ENCODE measurements around the gene NSMCE1. TPM values are rescaled to one million over a fixed set of nuclear protein-coding genes. Genes with fewer than 3 reads are reported as not detected.

The NSMCE1 gene
- total RNA-seq, 4 donors from 2014 or later = 6.2 to 90.8 (median 27.2) TPM

- in situ Hi-C loops (cut with MboI; ENCODE audit: low pct_ligation_motif_present in 1 of 4, low pct_unique_long_range_greater_than_20kb in 1 of 4, low sequenced_read_pairs in 3 of 4) = no loop called here
- Histone ChIP-seq H3K4me3 (no peak overlapping the region), H3K27me3 (no peaks in the 10 kb centered on the region), H3K4me1 (peaks cover 0 to 13% (median 0%) of the 10 kb centered on the region in 4 donors), H3K36me3 (no peaks in the 10 kb centered on the region), H3K9me3 (no peaks in the 10 kb centered on the region), H3K27ac (no peak overlapping the region)
- 75% methylated on average over 6 of the region's 6 CpGs; no CpG with 5 or more reads in 1 of the 2 donors for WGBS, 2 donors (ENCODE audit: low coverage in 1 of 2)
- intact Hi-C loops (cut with DNase I; ENCODE audit: low total_unique reads) = no loop called here
- DNase-seq = no peak
- TF ChIP-seq POLR2A (IDR thresholded peaks at IDR 0.05) (no peak), POLR2AphosphoS5 (IDR thresholded peaks at IDR 0.05) (no peak), EP300 (IDR thresholded peaks at IDR 0.05; ENCODE audit: low read depth) (no peak)
- TF ChIP-seq, protein P1, sequence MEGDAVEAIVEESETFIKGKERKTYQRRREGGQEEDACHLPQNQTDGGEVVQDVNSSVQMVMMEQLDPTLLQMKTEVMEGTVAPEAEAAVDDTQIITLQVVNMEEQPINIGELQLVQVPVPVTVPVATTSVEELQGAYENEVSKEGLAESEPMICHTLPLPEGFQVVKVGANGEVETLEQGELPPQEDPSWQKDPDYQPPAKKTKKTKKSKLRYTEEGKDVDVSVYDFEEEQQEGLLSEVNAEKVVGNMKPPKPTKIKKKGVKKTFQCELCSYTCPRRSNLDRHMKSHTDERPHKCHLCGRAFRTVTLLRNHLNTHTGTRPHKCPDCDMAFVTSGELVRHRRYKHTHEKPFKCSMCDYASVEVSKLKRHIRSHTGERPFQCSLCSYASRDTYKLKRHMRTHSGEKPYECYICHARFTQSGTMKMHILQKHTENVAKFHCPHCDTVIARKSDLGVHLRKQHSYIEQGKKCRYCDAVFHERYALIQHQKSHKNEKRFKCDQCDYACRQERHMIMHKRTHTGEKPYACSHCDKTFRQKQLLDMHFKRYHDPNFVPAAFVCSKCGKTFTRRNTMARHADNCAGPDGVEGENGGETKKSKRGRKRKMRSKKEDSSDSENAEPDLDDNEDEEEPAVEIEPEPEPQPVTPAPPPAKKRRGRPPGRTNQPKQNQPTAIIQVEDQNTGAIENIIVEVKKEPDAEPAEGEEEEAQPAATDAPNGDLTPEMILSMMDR (IDR thresholded peaks at IDR 0.05) = no peak
These were observed 73.4 kb downstream of the NSMCE1 start for GRCh38 chr16:27195076-27195741.

DNA sequence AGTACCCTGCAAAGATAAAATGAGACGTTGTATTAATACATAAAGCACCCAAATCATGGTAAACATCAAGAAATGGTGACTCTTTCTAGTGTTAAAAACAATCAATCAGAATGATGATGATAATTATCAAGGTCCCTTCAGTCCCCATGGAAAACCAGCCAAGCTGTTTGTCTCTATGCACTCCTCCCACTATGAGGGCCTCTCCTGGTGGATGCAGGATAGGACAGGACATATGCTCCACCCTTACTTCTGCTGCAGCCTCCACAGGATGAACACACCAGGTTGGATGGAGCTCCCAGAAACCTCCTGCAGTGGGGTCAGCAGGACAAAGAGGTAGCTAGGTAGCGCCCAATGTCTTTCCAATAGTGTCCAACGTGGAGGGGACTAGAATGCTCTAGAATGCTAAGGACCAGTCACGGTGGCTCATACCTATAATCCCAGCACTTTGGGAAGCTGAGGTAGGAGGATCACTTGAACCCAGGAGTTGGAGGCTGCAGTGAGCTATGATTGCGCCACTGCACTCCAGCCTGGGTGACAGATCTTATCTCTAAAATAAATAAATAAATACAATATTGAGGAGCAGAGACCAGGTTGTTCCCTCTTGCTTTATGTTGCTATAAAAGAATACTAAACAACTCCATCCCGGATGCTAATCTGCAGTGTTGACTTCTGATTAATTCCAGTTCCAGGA is 75.1 kb downstream of the NSMCE1 start:
- no peak for DNase-seq
- Histone ChIP-seq H3K27ac (no peak overlapping the region), H3K27me3 (no peaks in the 10 kb centered on the region), H3K9me3 (no peaks in the 10 kb centered on the region), H3K36me3 (no peaks in the 10 kb centered on the region), H3K4me1 (peaks cover 0 to 9% (median 0%) of the 10 kb centered on the region in 4 donors), H3K4me3 (no peak overlapping the region)
- in situ Hi-C loops (cut with MboI; ENCODE audit: low pct_ligation_motif_present in 1 of 4, low pct_unique_long_range_greater_than_20kb in 1 of 4, low sequenced_read_pairs in 3 of 4) (no loop called here), intact Hi-C loops (cut with DNase I; ENCODE audit: low total_unique reads) (no loop called here)
- WGBS, 2 donors (ENCODE audit: low coverage in 1 of 2) = 66 to 82% methylated on average over 6 of the region's 6 CpGs
- TF ChIP-seq POLR2AphosphoS5 (IDR thresholded peaks at IDR 0.05) = no peak
- no peak for TF ChIP-seq EP300 (IDR thresholded peaks at IDR 0.05; ENCODE audit: low read depth)
- TF ChIP-seq POLR2A (IDR thresholded peaks at IDR 0.05) = no peak
- TF ChIP-seq, protein P1 (IDR thresholded peaks at IDR 0.05) = no peak

GRCh38 chr16:27191352-27191924 is 77.1 kb downstream of the NSMCE1 start:
- DNase-seq = no peak
- intact Hi-C loops (cut with DNase I; ENCODE audit: low total_unique reads) (no loop called here), in situ Hi-C loops (cut with MboI; ENCODE audit: low pct_ligation_motif_present in 1 of 4, low pct_unique_long_range_greater_than_20kb in 1 of 4, low sequenced_read_pairs in 3 of 4) (no loop called here)
- Histone ChIP-seq H3K27ac (no peak overlapping the region), H3K9me3 (no peaks in the 10 kb centered on the region), H3K4me3 (no peak overlapping the region), H3K4me1 (peaks cover 0 to 9% (median 0%) of the 10 kb centered on the region in 4 donors), H3K27me3 (no peaks in the 10 kb centered on the region), H3K36me3 (no peaks in the 10 kb centered on the region)
- no peak for TF ChIP-seq POLR2AphosphoS5 (IDR thresholded peaks at IDR 0.05)
- TF ChIP-seq, protein P1 (IDR thresholded peaks at IDR 0.05) = no peak
- TF ChIP-seq POLR2A (IDR thresholded peaks at IDR 0.05) = no peak
- no peak for TF ChIP-seq EP300 (IDR thresholded peaks at IDR 0.05; ENCODE audit: low read depth)
- WGBS, 2 donors (ENCODE audit: low coverage in 1 of 2) = 80 to 87% methylated on average over 5 to 7 of the region's 7 CpGs

- Histone ChIP-seq H3K4me3 (no peak overlapping the region), H3K9me3 (no peaks in the 10 kb centered on the region), H3K27ac (no peak overlapping the region), H3K36me3 (no peaks in the 10 kb centered on the region), H3K4me1 (no peaks in the 10 kb centered on the region), H3K27me3 (no peaks in the 10 kb centered on the region)
- in situ Hi-C loops (cut with MboI; ENCODE audit: low pct_ligation_motif_present in 1 of 4, low pct_unique_long_range_greater_than_20kb in 1 of 4, low sequenced_read_pairs in 3 of 4) (no loop called here), intact Hi-C loops (cut with DNase I; ENCODE audit: low total_unique reads) (no loop called here)
- DNase-seq = no peak
- TF ChIP-seq POLR2AphosphoS5 (IDR thresholded peaks at IDR 0.05) = no peak
- no peak for TF ChIP-seq POLR2A (IDR thresholded peaks at IDR 0.05)
- TF ChIP-seq EP300 (IDR thresholded peaks at IDR 0.05; ENCODE audit: low read depth) = no peak
- TF ChIP-seq, protein P1 (IDR thresholded peaks at IDR 0.05) = no peak
- 93% methylated on average over 12 of the region's 12 CpGs; no CpG with 5 or more reads in 1 of the 2 donors for WGBS, 2 donors (ENCODE audit: low coverage in 1 of 2)
These were observed 78.2 kb downstream of the NSMCE1 start for GRCh38 chr16:27190316-27190871.

All from transverse colon (tissue), 4 donors.